Activated naive CD4-positive, alpha-beta T cell treated with anti-CD3 and anti-CD28 coated beads, Interleukin-2, amount 10 ng/mL, durations not matched to agents 7 days and 5 days (primary cell): ENCODE measurements around the gene CHST1.

ENCODE experiments used
- CTCF ChIA-PET: fragments of 350-600 bp; sonication (Branson Sonifier 250); formaldehyde crosslinking; loops from one replicate; lab custom pipeline; 2021; ENCODE audit warnings: antibody characterized with exemption; lab: Charles Lee
- DNase-seq: peaks from one replicate; pipeline ENCODE4 v3.0.0-alpha.2; 2020
- H3K27ac Mint-ChIP-seq: one replicate; pipeline ENCODE4 v1.8.0; 2021; ENCODE audit warnings: mild to moderate bottlenecking, moderate library complexity, mixed read lengths
- H3K27me3 Mint-ChIP-seq: one replicate; pipeline ENCODE4 v1.8.0; 2021; ENCODE audit warnings: mild to moderate bottlenecking, mixed read lengths
- H3K36me3 Mint-ChIP-seq: one replicate; pipeline ENCODE4 v1.8.0; 2021; ENCODE audit warnings: mixed read lengths
- H3K4me1 Mint-ChIP-seq: one replicate; pipeline ENCODE4 v1.8.0; 2021; ENCODE audit warnings: mixed read lengths
- H3K4me3 Mint-ChIP-seq: one replicate; pipeline ENCODE4 v1.8.0; 2021; ENCODE audit warnings: mild to moderate bottlenecking, moderate library complexity, mixed read lengths
- H3K9me3 Mint-ChIP-seq: one replicate; pipeline ENCODE4 v1.8.0; 2021; ENCODE audit warnings: mixed read lengths

CHST1 gene

DNA sequence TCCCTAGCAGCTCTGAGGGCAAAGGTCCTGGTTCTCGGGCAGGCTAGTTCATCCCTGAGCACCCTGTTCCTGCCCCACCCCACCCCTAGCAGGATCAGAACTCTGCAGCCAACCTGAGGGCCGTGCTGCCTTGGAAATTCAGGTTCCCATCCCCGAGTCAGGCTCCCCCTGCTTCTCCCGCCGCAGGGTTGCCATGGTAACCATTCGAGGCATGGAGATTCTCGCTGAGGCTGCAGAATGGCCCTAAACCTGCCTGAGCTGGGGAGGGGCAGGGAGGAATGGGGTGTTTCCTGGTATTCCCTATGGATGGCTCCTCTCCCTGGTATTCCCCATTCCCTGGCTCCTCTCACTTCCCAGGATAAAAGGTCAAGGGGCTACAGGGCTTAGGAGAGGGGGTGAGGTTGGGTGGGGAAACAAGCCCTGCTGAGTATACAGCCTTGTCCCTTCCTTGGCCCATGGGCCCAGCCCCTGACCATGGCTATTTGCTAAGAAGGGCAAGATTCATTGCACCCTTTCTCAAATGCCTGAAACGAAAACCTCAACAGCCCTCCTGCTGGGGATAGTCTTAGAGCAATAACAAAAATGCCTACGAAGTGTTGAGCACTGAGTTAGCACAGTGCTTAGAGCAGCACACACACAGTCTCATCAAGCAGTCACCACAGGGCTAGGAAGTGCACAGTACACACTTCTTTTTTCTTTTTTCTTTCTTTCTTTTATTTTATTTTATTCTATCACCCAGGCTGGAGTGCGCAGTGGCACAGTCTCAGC is 58.7 kb downstream of the CHST1 start:
- DNase-seq = no peak
- H3K36me3 Mint-ChIP-seq = no peaks in the 10 kb centered on the region
- H3K4me3 Mint-ChIP-seq = no peak overlapping the region
- H3K27ac Mint-ChIP-seq = no peak overlapping the region
- peaks cover 40% of the 10 kb centered on the region for H3K27me3 Mint-ChIP-seq
- CTCF ChIA-PET = no interaction called here
- H3K9me3 Mint-ChIP-seq = no peaks in the 10 kb centered on the region
- no peaks in the 10 kb centered on the region for H3K4me1 Mint-ChIP-seq

DNA sequence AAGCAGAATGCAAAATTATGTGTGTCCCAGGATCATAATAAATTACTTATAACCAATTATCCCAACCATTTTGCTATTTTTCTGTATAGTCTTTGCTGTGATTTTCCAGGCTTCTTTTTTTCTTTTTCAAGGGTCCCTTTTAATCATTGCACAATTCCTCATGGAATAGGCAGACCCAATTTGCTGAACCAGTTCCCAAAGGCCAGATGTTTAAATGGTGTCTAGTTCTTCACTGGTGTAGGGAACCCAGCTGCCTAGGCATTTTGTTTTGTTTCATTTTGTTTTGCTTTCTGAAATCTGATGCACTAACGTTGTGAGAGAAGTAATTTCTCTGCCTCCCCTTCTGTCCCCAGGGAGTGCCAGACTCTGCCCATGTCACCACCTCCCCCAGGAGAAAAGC is 60.4 kb downstream of the CHST1 start:
- Mint-ChIP-seq H3K4me3 (no peak overlapping the region), H3K9me3 (no peaks in the 10 kb centered on the region), H3K27me3 (peaks cover 35% of the 10 kb centered on the region), H3K36me3 (no peaks in the 10 kb centered on the region), H3K4me1 (no peaks in the 10 kb centered on the region), H3K27ac (no peak overlapping the region)
- DNase-seq = no peak
- CTCF ChIA-PET = no interaction called here

DNA sequence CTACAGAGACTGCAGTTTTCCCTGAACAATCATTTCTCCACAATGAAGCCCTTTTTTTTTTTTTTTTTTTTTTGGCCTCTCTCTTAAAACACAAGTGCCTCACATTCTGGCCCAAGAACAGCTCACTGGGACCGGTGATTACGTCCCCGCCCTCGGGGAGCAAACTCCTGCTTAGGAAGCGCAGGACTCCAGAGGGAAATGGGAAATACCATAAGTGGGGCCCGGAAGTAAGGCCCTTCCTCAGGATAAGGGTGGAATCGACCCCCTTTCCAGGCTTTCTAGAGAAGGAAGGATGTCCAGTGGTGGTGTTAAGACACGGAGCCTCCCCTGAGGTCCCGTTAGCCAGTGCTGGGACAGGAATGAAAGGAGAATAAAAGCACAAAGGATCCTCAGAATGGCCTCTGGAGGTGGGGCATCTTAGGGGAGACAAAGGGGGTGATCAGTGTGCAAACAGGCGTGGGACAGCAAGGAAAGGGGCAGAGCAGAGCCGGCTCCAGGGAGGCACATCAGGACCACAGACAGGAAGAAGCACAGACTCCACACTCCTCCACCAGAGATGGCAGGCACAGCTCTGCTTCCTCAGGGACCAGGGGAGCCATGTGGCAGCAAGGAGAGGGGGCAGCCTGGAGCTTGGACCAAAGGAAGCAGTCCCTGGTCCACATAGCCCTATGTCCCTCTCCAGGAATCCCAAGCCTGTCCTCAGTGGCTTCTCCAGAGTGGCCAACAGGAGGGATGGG is 61.3 kb downstream of the CHST1 start:
- Mint-ChIP-seq H3K27me3 (peaks cover 35% of the 10 kb centered on the region), H3K4me3 (no peak overlapping the region), H3K27ac (no peak overlapping the region), H3K9me3 (no peaks in the 10 kb centered on the region), H3K4me1 (no peaks in the 10 kb centered on the region), H3K36me3 (no peaks in the 10 kb centered on the region)
- CTCF ChIA-PET = no interaction called here
- no peak for DNase-seq

DNA sequence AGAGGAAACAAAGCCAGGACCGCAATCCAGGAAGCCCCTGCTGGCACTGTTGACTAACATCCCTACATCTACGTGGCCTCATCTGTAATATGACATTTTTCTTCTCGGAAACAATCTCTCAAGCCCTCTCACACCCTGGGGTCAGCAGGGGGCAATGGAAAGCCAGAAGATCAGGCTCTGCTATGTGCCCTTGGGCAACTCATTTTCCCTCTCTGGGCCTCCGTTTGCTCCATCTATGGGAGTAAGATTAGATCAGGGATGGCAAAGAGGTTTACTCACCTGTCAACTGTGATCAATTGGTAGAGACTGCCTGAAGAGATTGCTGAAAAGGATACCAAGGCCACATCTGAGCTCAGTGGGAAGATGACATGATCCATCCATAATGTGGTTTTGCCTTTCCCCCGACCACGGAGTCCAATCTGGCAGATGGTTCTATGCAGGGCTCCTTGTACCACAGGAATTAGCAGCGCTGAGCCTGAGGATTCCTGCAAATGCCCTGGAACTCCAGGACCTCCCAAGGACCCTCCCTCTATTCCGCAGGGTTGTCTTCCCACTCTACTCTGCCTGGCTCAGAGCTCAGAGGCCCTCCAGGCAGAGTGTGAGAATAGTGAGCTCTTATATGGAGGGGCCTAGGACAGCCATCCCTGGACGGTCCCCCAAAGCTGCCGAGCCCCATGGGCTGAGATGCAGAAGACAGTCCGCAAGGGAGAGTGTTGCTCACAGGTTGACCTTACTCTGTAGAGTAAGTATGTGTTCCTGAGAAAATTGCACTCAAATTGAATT is 66.1 kb downstream of the CHST1 start:
- H3K4me3 Mint-ChIP-seq = no peak overlapping the region
- peaks cover 18% of the 10 kb centered on the region for H3K27me3 Mint-ChIP-seq
- H3K27ac Mint-ChIP-seq = no peak overlapping the region
- H3K4me1 Mint-ChIP-seq = no peaks in the 10 kb centered on the region
- no peaks in the 10 kb centered on the region for H3K36me3 Mint-ChIP-seq
- H3K9me3 Mint-ChIP-seq = no peaks in the 10 kb centered on the region
- DNase-seq = no peak
- CTCF ChIA-PET = no interaction called here
